NB4 (cell line): ENCODE results near the gene CDH26.

Experiments used
- CTCF ChIP-seq: IDR thresholded peaks from one replicate; pipeline ENCODE4 v1.5.1; 2012; ENCODE audit warnings: low read depth, low read length
- MYC ChIP-seq: IDR thresholded peaks from 2 replicates; pipeline ENCODE4 v1.6.1; 2011; ENCODE audit warnings: low read depth, low read length
- POLR2A ChIP-seq: IDR thresholded peaks from 2 replicates; pipeline ENCODE4 v1.6.1; 2011; ENCODE audit warnings: mild to moderate bottlenecking; ENCODE audit not compliant: insufficient read length; ENCODE audit errors: extremely low read depth
- TF ChIP-seq, protein P1 (sequence below): IDR thresholded peaks from 2 replicates; pipeline ENCODE4 v1.6.1; 2011; ENCODE audit warnings: low read depth, low read length

GRCh38 chr20:59985164-59985563, 26.9 kb downstream of the CDH26 start:
- TF ChIP-seq CTCF (no peak), POLR2A (no peak), MYC (no peak)
- TF ChIP-seq, protein P1, sequence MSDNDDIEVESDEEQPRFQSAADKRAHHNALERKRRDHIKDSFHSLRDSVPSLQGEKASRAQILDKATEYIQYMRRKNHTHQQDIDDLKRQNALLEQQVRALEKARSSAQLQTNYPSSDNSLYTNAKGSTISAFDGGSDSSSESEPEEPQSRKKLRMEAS: no peak
